ENCODE measurements around the gene EN2.

- TF ChIP-seq NFIC (IDR thresholded peaks at IDR 0.05; ENCODE audit: low read depth, low read length) (no peak), CTCF (IDR thresholded peaks at IDR 0.05 in 2 of 3, conservative IDR thresholded peaks at IDR 0.05 in 1 of 3; ENCODE audit: control insufficient read depth in 2 of 3, extremely low read depth in 1 of 3, insufficient read depth in 1 of 3, low read depth in 3 of 3, low read length in 3 of 3) (no peak), POLR2A (IDR thresholded peaks at IDR 0.05; ENCODE audit: low read depth, low read length) (no peak), POLR2AphosphoS5 (IDR thresholded peaks at IDR 0.05; ENCODE audit: low read length) (no peak), ZNF217 (IDR thresholded peaks at IDR 0.05) (no peak), CREB1 (IDR thresholded peaks at IDR 0.05; ENCODE audit: low read depth) (no peak), KLF5 (IDR thresholded peaks at IDR 0.05; ENCODE audit: partially characterized antibody) (no peak), YY1 (IDR thresholded peaks at IDR 0.05; ENCODE audit: low read depth, low read length) (no peak), TARDBP (IDR thresholded peaks at IDR 0.05; ENCODE audit: borderline replicate concordance) (no peak), RCOR1 (conservative IDR thresholded peaks at IDR 0.05; ENCODE audit: low read depth, low read length) (no peak)
- TF ChIP-seq, protein P1, sequence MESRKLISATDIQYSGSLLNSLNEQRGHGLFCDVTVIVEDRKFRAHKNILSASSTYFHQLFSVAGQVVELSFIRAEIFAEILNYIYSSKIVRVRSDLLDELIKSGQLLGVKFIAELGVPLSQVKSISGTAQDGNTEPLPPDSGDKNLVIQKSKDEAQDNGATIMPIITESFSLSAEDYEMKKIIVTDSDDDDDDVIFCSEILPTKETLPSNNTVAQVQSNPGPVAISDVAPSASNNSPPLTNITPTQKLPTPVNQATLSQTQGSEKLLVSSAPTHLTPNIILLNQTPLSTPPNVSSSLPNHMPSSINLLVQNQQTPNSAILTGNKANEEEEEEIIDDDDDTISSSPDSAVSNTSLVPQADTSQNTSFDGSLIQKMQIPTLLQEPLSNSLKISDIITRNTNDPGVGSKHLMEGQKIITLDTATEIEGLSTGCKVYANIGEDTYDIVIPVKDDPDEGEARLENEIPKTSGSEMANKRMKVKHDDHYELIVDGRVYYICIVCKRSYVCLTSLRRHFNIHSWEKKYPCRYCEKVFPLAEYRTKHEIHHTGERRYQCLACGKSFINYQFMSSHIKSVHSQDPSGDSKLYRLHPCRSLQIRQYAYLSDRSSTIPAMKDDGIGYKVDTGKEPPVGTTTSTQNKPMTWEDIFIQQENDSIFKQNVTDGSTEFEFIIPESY (IDR thresholded peaks at IDR 0.05), result no peak
These were observed 6.1 kb upstream of the EN2 start for GRCh38 chr7:155451840-155452239.
